HG02938 (cell line): ENCODE results near the gene KNL1.
A peak's percentile ranks its signal among the peaks of the same experiment; 100 is the strongest.
"Not testable (repeated sequence)": the region's sequence is repeated elsewhere in the genome, so short reads cannot be mapped to it uniquely, and the experiment has no call there.

Experiments
- ATAC-seq: cut with Tn5 transposase; IDR thresholded peaks from one replicate; pipeline ENCODE4 v1.9.1; 2021; ENCODE audit warnings: mild to moderate bottlenecking, moderate library complexity; ENCODE audit not compliant: unreplicated experiment

KNL1 gene, protein sequence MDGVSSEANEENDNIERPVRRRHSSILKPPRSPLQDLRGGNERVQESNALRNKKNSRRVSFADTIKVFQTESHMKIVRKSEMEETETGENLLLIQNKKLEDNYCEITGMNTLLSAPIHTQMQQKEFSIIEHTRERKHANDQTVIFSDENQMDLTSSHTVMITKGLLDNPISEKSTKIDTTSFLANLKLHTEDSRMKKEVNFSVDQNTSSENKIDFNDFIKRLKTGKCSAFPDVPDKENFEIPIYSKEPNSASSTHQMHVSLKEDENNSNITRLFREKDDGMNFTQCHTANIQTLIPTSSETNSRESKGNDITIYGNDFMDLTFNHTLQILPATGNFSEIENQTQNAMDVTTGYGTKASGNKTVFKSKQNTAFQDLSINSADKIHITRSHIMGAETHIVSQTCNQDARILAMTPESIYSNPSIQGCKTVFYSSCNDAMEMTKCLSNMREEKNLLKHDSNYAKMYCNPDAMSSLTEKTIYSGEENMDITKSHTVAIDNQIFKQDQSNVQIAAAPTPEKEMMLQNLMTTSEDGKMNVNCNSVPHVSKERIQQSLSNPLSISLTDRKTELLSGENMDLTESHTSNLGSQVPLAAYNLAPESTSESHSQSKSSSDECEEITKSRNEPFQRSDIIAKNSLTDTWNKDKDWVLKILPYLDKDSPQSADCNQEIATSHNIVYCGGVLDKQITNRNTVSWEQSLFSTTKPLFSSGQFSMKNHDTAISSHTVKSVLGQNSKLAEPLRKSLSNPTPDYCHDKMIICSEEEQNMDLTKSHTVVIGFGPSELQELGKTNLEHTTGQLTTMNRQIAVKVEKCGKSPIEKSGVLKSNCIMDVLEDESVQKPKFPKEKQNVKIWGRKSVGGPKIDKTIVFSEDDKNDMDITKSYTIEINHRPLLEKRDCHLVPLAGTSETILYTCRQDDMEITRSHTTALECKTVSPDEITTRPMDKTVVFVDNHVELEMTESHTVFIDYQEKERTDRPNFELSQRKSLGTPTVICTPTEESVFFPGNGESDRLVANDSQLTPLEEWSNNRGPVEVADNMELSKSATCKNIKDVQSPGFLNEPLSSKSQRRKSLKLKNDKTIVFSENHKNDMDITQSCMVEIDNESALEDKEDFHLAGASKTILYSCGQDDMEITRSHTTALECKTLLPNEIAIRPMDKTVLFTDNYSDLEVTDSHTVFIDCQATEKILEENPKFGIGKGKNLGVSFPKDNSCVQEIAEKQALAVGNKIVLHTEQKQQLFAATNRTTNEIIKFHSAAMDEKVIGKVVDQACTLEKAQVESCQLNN (N-terminal part only)

DNA sequence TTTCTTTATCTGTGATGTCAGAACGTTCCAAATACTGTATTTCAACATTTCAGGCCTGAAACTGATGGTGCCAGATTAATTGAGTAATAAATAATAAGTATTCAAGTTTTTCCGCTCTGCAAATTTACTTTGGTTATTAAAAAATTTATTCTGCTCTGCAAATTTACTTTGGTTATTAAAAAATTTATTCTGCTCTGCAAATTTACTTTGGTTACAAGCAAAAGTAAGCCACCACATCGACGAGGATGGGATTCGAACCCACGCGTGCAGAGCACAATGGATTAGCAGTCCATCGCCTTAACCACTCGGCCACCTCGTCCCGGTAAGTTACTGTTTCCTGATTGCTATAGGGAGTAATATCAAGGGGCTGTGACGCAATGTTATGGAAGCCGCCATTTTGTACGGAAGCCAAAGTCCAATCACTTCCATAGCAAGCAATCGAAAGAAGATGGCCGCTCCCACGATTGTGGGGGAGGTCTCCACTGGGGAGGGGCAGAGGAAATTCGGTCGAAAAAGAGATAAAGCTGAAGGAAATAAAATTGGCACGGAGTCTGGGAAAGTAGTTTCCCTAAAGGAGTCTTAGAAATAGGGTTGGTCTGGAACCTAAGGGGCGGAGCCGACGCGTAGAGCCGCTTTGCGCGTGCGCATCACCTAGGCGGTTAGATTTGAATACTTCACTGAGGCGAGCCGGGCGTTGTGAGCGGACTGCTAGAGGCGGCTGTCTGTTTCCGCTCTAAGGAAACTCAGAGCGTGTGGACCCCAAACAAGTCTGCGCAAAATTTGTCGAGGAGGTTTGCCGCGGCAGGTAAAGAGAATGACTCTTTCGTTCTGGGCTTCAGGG lies at the start of gene KNL1:
KNL1 (plus strand) TSS at position 662 of the 841 bp plus-strand sequence. CDS start 8,683 bp downstream, outside the sequence.
- ATAC-seq: peak; percentile 76

DNA sequence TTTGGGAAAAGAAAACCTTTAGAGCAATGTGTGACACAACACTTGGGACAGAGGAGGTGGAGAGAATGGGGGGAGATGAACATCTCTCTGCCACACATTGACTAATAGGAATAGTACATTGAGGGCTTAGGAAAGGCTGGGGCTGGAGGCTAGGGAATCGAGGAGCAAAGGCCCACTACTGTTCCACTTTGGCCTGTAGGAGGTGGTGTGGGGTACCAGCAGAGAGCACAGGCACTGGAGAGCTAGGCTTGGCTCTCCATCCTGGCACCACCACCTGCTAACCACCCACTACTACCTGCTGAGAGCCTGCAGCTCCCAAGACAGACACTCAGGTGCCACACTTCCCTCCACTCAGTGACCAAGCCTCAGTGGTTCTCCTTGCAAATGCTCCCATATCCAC lies 48.6 kb upstream of the KNL1 start:
- no peak for ATAC-seq

DNA sequence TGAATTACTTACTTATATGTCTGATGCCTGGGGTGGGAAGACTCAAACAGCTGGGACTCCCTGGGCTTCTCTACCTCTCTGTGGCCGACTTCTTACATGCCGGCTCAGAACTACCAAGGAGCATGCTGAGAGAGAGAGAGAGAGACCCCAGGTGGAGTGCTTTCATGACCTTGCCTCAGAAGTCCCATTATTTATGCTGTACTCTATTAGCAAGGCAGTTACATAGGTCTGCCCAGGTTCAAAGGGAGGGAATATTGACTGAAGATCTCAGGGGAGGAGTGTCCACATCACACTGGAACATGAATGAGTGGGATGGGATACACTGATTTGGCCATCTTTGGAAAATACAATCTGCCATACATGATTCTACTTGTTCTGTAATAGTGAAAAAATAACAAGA lies 45.4 kb upstream of the KNL1 start:
- no peak for ATAC-seq

DNA sequence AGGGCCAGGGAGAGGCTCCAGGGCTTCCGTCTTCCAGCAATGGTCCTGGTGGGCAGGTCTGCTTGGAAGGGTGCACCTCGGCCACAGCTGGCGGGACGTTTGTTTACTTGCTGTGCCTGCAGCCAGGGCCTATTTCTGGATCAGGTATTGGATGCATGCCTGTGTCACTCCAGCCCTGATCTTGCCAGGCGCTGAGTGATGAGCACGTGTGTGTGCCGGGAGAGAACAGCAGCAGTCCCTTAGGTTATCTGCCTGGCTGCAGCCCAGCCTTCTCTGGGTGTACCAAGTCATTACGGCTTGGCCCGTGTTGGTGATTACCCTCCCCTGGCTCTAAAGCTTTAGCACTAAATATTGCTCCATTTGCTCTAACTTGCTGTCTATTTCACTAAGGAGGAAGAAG lies 44.2 kb upstream of the KNL1 start:
- ATAC-seq: no peak

DNA sequence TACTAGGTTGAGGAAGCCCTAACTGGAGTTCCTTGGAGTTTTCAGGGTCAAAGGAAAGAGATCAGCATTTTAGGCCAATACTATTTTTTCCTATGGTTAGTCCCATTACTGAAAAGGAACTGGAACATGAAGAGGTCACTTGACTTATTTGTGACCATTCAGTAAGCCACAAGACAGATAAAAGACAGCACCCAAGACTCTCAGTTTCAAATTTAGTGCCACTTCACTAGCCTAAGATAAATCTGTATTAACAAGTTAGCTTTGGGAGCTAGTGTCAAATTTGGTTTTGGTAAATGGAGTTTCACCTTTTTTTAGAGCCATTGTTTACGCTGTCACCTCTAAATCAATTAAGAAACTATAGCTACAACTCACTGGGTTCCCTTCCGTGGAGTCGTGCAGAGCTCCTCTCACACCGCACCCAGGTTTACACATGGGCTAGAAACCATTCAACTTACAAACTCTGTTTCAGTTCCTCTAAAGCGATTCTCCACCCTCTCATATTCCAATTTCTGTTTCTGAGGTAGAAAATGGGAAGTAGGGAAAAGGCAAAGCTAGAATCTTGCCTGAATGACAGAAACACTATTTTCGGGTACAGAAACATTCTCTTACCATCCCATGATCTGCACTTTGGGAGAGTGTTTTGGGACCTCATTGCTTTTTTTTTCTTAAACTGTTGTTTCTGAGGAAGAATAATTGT lies 43.6 kb upstream of the KNL1 start:
- peak; percentile 66 for ATAC-seq

DNA sequence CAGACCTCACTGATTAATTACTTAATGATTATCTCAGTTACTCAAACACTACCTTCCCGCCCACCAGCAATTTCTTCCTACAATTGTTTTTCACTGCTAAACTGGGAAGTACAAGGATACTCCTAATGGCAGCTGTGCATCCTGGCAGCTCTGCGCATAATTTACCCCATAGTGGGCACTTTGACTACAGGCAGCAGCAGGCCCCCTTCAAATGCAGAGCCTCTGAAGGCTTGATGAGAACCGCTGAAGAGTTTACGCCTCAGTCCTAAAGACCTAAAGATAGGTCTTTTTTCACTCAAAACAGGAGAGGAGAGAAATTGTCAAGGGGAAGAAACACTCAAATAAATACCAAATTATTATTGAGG lies 39.9 kb upstream of the KNL1 start:
- no peak for ATAC-seq

DNA sequence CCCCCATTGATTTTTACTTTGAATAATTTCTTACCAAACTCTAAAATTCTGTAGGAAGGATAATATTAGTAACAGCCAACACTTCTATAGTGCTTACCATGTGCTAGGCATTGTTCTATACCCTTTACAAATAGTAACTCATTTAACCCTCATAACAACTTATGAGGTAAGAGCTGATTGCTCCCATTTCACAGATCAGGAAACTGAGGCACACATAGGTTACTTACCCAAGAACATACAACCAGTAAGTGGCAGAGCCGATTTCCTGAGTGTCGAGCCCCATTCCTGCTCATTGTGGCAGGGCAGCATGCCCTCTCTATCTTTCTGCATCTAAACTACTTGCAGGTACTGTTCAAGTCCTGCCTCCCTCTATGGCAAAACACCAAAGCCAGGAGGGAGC lies 38.2 kb upstream of the KNL1 start:
- ATAC-seq: no peak

DNA sequence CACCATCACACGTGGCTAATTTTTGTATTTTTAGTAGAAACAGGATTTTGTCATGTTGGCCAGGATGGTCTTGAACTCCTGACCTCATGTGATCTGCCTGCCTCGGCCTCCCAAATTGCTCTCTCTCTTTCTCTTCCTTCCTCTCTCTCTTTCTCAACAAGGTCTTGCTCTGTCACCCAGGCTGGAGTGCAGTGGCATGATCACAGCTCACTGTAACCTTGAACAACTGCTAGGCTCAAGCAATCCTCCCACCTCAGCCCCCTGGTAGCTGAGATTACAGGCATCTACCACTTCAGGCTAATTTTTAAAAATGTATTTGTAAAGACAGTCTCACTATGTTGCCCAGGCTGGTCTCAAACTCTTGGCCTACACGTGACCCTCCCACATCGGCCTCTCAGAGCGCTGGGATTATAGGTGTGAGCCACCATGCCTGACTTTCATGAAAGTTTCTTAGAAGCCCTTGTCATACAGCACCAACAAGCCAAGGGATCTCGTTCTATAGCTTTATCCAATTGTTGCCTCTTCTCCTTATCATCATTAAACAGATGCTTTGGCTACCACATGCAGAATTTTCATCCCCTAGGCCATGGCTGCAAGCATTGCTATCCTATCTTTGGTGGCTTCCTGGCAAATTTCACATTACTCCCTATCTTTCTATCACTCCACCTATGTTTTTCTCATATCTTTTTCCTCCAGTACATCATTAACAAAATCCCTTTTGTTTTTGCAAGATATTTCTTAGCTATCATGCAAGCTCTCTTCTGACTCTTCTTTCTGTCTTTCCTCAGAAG lies 34.9 kb upstream of the KNL1 start:
- ATAC-seq: no peak

DNA sequence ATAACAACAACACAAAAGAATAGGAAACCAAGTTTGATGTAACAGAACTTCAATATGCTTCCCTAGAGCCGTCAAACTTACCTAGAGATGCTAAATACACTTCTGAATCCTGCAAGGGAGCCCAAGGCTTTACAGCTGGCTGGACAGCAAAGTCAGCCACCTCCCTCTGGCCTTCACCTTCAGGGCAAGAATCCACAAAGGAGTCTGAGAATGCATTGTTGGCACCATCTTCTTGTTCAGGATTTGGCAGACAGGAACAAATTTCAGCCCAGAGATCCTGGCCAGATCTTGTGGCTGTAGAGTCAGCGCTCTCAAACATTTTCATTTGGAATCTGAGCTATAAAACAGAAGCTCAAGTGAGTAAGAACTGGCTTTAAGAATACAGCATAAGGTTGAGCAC lies 31.4 kb upstream of the KNL1 start:
- no peak for ATAC-seq

DNA sequence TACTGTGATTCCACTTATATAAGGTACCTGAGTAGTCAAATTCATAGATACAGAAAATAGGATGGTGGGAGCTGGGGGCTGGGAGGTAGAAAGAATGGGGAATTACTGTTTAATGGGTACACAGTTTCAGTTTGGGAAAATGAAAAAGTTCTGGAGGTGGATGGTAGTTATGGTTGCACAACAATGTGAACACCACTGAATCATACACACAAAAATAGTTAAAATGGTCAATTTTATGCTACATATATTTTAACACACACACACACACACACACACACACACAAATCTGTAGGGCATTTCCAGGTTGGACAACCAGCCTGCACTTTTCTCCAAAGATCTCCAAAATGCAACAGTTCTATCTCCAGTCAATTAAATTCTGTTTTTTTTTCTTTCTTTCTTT lies 30.6 kb upstream of the KNL1 start:
- no peak for ATAC-seq

DNA sequence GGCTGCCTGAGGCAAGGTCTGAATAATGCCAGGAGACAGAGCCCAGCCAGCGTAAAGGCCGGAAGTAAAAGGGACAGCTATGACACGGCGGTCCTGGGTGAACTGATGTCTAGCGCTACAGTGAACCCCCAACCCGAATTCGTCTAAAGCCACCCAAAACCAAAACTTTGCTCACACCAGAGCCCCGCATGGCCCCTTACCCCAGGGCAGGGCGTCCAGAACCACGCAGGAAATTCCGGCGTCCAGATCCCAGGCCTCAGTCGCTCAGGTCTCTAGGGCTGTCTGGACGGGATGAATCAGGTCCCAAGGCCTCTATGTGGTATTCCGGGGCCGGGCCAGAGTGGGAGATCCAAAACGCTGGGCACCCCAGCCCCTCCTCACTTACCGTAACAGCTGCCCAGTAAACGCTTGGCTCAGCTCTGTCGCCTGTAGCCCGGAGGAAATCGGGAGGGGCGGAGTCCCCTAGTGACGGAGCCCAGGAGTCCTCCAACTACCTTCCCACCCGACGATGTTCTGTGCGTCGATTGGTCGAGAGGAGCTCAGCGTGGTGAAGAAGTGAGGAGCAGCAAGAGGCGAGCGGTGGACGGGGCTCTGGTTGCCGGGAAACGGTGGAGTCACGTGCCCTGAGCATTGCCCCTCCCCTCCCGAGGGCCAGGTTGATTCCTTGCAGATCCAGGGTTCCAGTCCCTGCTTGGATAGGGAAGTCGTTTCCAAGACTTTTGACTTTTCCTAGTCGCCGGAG lies 29.3 kb upstream of the KNL1 start, which contains the start of gene CCDC32:
CCDC32 (minus strand) TSS at position 452 of the 742 bp plus-strand sequence. CDS start 2,027 bp downstream, outside the sequence.
- ATAC-seq: peak; percentile 94

DNA sequence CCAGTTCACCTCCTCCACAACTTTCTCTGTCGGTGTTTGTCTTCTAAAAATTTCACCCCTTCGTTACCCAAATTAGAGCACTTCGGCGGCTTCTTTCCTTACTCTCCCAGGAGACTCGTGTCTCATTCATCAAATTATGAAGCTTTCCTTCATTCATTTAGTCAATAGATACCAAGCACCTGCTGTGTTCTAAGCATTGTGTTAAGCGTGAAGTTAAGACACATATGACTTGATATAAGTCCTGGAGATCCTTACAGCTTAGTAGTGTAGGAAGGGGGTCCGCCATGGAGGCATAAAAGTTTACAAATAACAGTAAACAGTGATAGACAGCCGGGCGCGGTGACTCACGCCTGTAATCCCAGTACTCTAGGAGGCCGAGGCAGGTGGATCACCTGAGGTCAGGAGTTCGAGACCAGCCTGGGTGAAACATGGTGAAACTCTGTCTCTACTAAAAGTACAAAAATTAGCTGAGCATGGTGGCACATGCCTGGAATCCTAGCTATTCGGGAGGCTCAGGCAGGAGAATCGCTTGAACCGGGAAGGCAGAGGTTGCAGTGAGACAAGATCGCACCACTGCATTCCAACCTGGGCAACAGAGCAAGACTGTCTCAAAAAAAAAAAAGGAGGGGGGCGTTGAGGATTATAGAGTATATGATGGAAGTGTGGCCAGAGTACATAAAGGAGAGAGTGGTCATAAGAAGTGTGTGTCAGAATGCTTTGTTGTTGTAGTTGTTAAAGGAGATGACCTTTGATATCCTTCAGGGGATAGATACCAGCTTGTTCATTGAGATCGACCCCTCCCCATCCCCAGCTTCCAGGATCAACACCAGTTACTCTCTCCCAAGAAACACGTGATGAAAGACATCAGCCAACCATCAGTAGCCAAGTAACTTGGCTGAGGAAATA lies 28.5 kb upstream of the KNL1 start:
- ATAC-seq: no peak

DNA sequence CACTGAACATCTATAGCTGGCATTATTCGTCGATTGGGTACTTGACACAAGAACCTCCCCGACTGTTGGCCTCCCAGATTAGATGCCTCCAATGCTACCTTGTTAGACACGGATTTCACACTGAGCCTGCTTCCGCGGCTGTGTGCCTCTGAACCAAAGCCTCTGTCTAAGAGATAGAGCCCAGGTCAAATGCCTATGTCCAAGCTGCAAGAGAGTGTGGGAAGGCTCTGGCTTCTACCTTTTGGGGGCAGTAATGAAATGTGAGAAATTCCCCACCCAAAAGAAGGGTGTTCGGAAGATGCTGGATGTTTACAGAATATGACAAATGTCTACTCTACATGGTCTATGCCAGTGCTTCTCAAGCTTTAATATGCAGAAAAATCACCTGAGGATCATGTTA lies 26.9 kb upstream of the KNL1 start:
- no peak for ATAC-seq

DNA sequence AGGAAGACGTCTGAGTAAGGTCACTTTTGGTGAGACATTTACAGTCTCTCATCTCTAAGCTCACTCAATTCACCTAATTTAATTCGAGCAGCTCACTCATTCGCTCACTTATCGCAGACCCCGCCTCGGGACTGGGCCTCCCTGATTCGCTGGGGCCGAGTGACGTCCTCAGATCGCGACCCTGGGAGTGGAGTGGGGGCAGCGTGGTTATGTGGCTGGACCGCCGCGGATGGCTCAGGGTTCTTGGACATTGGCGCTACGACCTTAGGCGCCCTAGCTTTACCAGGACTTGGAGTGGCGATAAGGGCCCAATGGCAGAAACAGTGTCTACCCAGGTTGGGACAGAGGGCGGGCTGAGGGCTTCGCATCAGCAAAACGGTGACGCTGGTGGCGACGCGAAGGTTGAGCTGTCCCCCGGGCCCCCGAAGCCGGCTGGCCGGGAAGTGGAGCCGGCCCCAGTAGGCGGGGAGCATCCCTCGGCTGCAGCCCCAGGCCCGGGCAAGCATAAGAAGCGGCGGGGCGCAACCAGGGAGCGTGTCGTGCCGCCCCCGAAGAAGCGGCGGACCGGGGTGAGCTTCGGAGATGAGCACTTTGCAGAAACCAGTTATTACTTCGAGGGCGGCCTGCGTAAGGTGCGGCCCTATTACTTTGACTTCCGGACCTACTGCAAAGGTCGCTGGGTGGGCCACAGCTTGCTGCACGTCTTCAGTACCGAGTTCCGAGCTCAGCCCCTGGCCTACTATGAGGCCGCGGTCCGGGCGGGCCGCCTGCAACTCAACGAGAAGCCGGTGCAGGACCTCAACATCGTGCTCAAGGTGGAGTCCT lies 24.7 kb upstream of the KNL1 start, which contains the start of gene RPUSD2:
RPUSD2 (plus strand) TSS at position 171 of the 825 bp plus-strand sequence; CDS start at position 210, 39 bp downstream.
- peak; percentile 50 for ATAC-seq

DNA sequence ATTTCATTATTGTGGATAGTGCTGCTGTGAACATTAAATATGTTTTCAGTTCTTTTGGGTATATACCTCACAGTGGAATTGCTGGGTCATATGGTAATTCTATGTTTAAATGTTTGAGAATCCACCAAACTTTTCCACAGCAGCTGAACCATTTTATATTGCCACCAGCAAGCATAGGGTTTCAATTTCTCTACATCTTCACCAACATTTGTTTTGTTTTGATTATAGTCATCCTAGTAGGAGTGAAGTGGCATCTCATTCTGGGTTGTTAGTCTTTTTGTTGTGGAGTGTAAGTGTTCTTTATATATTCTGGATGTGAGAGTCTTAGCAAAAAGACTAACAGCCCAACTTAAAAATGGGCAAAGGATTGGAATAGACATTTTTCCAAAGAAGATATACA lies 18.9 kb upstream of the KNL1 start:
- ATAC-seq: no peak

DNA sequence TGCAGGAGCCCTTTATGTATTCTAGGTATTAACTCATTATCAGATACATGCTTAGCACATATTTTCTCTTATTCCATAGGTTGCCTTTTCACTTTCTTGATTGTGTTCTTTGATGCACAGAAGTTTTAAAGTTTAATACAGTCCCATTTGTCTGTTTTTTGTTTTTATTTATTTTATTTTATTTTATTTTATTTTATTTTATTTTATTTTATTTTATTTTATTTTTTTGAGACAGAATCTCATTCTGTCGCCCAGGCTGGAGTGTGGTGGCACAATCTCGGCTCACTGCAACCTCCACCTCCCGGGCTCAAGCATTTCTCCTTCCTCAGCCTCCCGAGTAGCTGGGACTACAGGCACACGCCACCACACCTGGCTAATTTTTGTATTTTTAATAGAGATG lies 17.1 kb upstream of the KNL1 start:
- ATAC-seq: not testable (repeated sequence)
